H9 (cell line): ENCODE data around the gene STX1A. TPM values are rescaled to one million over a fixed set of nuclear protein-coding genes. Genes with fewer than 3 reads are reported as not detected.

Experiments used
- DNase-seq: peaks from one replicate; pipeline ENCODE4 v3.0.0-alpha.2; 2017
- H2AFZ ChIP-seq: one replicate; pipeline ENCODE4 v1.6.1; 2013; ENCODE audit warnings: mild to moderate bottlenecking, low read length, control low read depth, moderate library complexity
- H2AK5ac ChIP-seq: 2 replicates; pipeline ENCODE4 v1.6.1; 2013; ENCODE audit warnings: low read length, control low read depth, mixed read lengths; ENCODE audit not compliant: insufficient read length
- H2BK120ac ChIP-seq: one replicate; pipeline ENCODE4 v1.6.1; 2013; ENCODE audit warnings: low read depth, mild to moderate bottlenecking, low read length, control low read depth, inconsistent platforms; ENCODE audit not compliant: poor library complexity, severe bottlenecking
- H2BK12ac ChIP-seq: 2 replicates; pipeline ENCODE4 v1.6.1; 2013; ENCODE audit warnings: low read length, control low read depth, mixed read lengths, low read depth; ENCODE audit not compliant: insufficient read length
- H2BK15ac ChIP-seq: 2 replicates; pipeline ENCODE4 v1.6.1; 2013; ENCODE audit warnings: low read depth, low read length, control low read depth
- H2BK20ac ChIP-seq: one replicate; pipeline ENCODE4 v1.6.1; 2013; ENCODE audit warnings: low read depth, mild to moderate bottlenecking, low read length, control low read depth, inconsistent platforms; ENCODE audit not compliant: poor library complexity, severe bottlenecking
- H2BK5ac ChIP-seq: 2 replicates; pipeline ENCODE4 v1.6.1; 2013; ENCODE audit warnings: low read length, control low read depth, mixed read lengths; ENCODE audit not compliant: insufficient read length
- H3K14ac ChIP-seq: 2 replicates; pipeline ENCODE4 v1.6.1; 2013; ENCODE audit warnings: low read length, control low read depth; ENCODE audit not compliant: insufficient read depth
- H3K18ac ChIP-seq: 2 replicates; pipeline ENCODE4 v1.6.1; 2013; ENCODE audit warnings: low read depth, mild to moderate bottlenecking, mixed read lengths, low read length, control low read depth; ENCODE audit not compliant: insufficient read length
- H3K23ac ChIP-seq: 2 replicates; pipeline ENCODE4 v1.6.1; 2013; ENCODE audit warnings: low read length, control low read depth, mixed read lengths, low read depth; ENCODE audit not compliant: insufficient read length
- H3K23me2 ChIP-seq: 2 replicates; pipeline ENCODE4 v1.6.1; 2013; ENCODE audit warnings: low read depth, mild to moderate bottlenecking, mixed read lengths, low read length, control low read depth; ENCODE audit not compliant: insufficient read length, poor library complexity, severe bottlenecking
- H3K27ac ChIP-seq: 2 replicates; pipeline ENCODE4 v1.5.1; 2013; ENCODE audit warnings: low read length, control low read depth, mixed read lengths, low read depth; ENCODE audit not compliant: insufficient read length
- H3K27me3 ChIP-seq: 2 replicates; pipeline ENCODE4 v1.6.1; 2013; ENCODE audit warnings: low read length, control low read depth, inconsistent platforms; ENCODE audit not compliant: insufficient read depth
- H3K4ac ChIP-seq: 2 replicates; pipeline ENCODE4 v1.6.1; 2013; ENCODE audit warnings: low read depth, mild to moderate bottlenecking, control low read depth, inconsistent platforms, low read length, moderate library complexity
- H3K4me1 ChIP-seq: 2 replicates; pipeline ENCODE4 v1.6.1; 2013; ENCODE audit warnings: low read length, control low read depth, inconsistent platforms; ENCODE audit not compliant: insufficient read depth
- H3K4me2 ChIP-seq: 2 replicates; pipeline ENCODE4 v1.6.1; 2013; ENCODE audit warnings: low read length, control low read depth, mixed read lengths; ENCODE audit not compliant: insufficient read length, insufficient read depth
- H3K56ac ChIP-seq: 2 replicates; pipeline ENCODE4 v1.6.1; 2013; ENCODE audit warnings: low read depth, mild to moderate bottlenecking, mixed read lengths, low read length, control low read depth; ENCODE audit not compliant: insufficient read length
- H3K79me1 ChIP-seq: 2 replicates; pipeline ENCODE4 v1.6.1; 2013; ENCODE audit warnings: low read depth, mild to moderate bottlenecking, moderate library complexity, low read length, control low read depth, inconsistent platforms; ENCODE audit not compliant: insufficient read depth, poor library complexity, severe bottlenecking
- H3K79me2 ChIP-seq: 2 replicates; pipeline ENCODE4 v1.6.1; 2013; ENCODE audit warnings: low read length, control low read depth, inconsistent platforms; ENCODE audit not compliant: insufficient read depth
- H3K9ac ChIP-seq: 2 replicates; pipeline ENCODE4 v1.6.1; 2013; ENCODE audit warnings: low read length, control low read depth, mixed read lengths; ENCODE audit not compliant: insufficient read length; ENCODE audit errors: extremely low read depth
- H3K9me3 ChIP-seq: one replicate; pipeline ENCODE4 v1.6.1; 2013; ENCODE audit warnings: low read depth, low read length, inconsistent platforms; ENCODE audit not compliant: control insufficient read depth
- H3T11ph ChIP-seq: one replicate; pipeline ENCODE4 v1.6.1; 2013; ENCODE audit warnings: mild to moderate bottlenecking, low read length, control low read depth, inconsistent platforms
- H4K20me1 ChIP-seq: one replicate; pipeline ENCODE4 v1.6.1; 2013; ENCODE audit not compliant: control insufficient read depth, insufficient read length, insufficient read depth
- H4K5ac ChIP-seq: 2 replicates; pipeline ENCODE4 v1.6.1; 2013; ENCODE audit warnings: low read depth, mild to moderate bottlenecking, mixed read lengths, low read length, control low read depth; ENCODE audit not compliant: insufficient read length
- H4K8ac ChIP-seq: replicated peaks from 2 replicates; pipeline ENCODE4 v1.6.1; 2013; ENCODE audit warnings: low read length, control low read depth, mixed read lengths, low read depth; ENCODE audit not compliant: insufficient read length
- H4K91ac ChIP-seq: 2 replicates; pipeline ENCODE4 v1.6.1; 2013; ENCODE audit warnings: low read depth, mild to moderate bottlenecking, moderate library complexity, mixed read lengths, low read length, control low read depth; ENCODE audit not compliant: insufficient read length
- H3K27ac Mint-ChIP-seq, 3 experiments: 2 replicates in 2 of 3; 3 replicates in 1 of 3; pipeline ENCODE4 v1.8.0; 2020 to 2021; ENCODE audit warnings: mixed read lengths in 3 of 3, mild to moderate bottlenecking in 1 of 3, moderate library complexity in 1 of 3
- H3K27me3 Mint-ChIP-seq: 2 replicates; pipeline ENCODE4 v1.8.0; 2021; ENCODE audit warnings: low read depth, mild to moderate bottlenecking, moderate library complexity, mixed read lengths
- H3K36me3 Mint-ChIP-seq, 3 experiments: 2 replicates in 2 of 3; 3 replicates in 1 of 3; pipeline ENCODE4 v1.8.0; 2020 to 2021; ENCODE audit warnings: low read depth in 3 of 3, mixed read lengths in 3 of 3; ENCODE audit not compliant: insufficient read depth in 1 of 3
- H3K4me1 Mint-ChIP-seq, 2 experiments: 2 replicates each; pipeline ENCODE4 v1.8.0; 2020; ENCODE audit warnings: mixed read lengths in 2 of 2
- H3K4me3 Mint-ChIP-seq, 2 experiments: 2 replicates in 1 of 2; 3 replicates in 1 of 2; pipeline ENCODE4 v1.8.0; 2020 to 2021; ENCODE audit warnings: mild to moderate bottlenecking in 2 of 2, mixed read lengths in 2 of 2, moderate library complexity in 1 of 2
- H3K9me3 Mint-ChIP-seq, 2 experiments: 2 replicates in 1 of 2; 3 replicates in 1 of 2; pipeline ENCODE4 v1.8.0; 2020; ENCODE audit warnings: mild to moderate bottlenecking in 2 of 2, mixed read lengths in 2 of 2, moderate library complexity in 1 of 2
- CTCF ChIP-seq: fragments of 200-600 bp; sonication (generic); conservative IDR thresholded peaks from 3 replicates; pipeline ENCODE4 v1.8.0; 2021; ENCODE audit warnings: antibody characterized with exemption, mild to moderate bottlenecking
- WGBS: extraction: QIAGEN DNeasy Blood & Tissue Kit; methylation state at CpG from one replicate; pipeline ENCODE4 v1.1.7; 2013; ENCODE audit warnings: missing lambda C conversion rate, low lambda C conversion rate, mixed read lengths; ENCODE audit not compliant: insufficient read length; ENCODE audit errors: extremely low coverage; 5-methylcytosine and 5-hydroxymethylcytosine counted together
- total RNA-seq: library from RNA; stranded (reverse); gene quantifications from 2 replicates; pipeline ENCODE4 v1.2.1, GENCODE V29; 2021

Gene STX1A
- total RNA-seq, 1 experiment from 2014 or later, result 10.1 TPM

GRCh38 chr7:73768641-73769480 lies 49.4 kb upstream of the STX1A start:
- Histone ChIP-seq H3K14ac (peak overlapping the region; percentile 88; the same call in 1 of the 2 replicates), H4K5ac (no peak overlapping the region), H3K18ac (peak overlapping the region; percentile 63), H2AFZ (no peak overlapping the region), H2BK5ac (no peak overlapping the region), H3K9me3 (no peaks in the 10 kb centered on the region), H3K27me3 (peaks cover 2% of the 10 kb centered on the region; the same call in 1 of the 2 replicates), H4K91ac (peak overlapping the region; percentile 87), H4K20me1 (peaks cover 3% of the 10 kb centered on the region), H2BK120ac (no peak overlapping the region), H3K4me1 (no peaks in the 10 kb centered on the region), H3K79me2 (no peaks in the 10 kb centered on the region), H3T11ph (no peak overlapping the region), H3K23me2 (peaks cover 19% of the 10 kb centered on the region), H4K8ac (no peak overlapping the region), H3K4ac (no peak overlapping the region; the same call in 1 of the 2 replicates), H3K9ac (no peak overlapping the region), H2BK20ac (peak overlapping the region; percentile 65), H2BK15ac (no peak overlapping the region), H2AK5ac (no peak overlapping the region), H3K4me2 (peak overlapping the region; percentile 73), H3K79me1 (no peaks in the 10 kb centered on the region), H2BK12ac (no peak overlapping the region), H3K23ac (no peak overlapping the region), H3K27ac (no peak overlapping the region), H3K56ac (no peak overlapping the region)
- peaks cover 0 to 10% (median 4%) of the 10 kb centered on the region in 3 experiments; a peak in 3 of 7 replicates for H3K36me3 Mint-ChIP-seq
- no peak for DNase-seq
- H3K27me3 Mint-ChIP-seq, result peaks cover 8% of the 10 kb centered on the region
- H3K4me3 Mint-ChIP-seq, result peak overlapping the region; percentile 39 to 84; a peak in 3 of 5 replicates
- 0 out of 7 replicates have a peak overlapping the region, but pooled peaks of 1 of the 3 experiments have one; percentile 59 for H3K27ac Mint-ChIP-seq
- H3K4me1 Mint-ChIP-seq, result peaks cover 12 to 26% of the 10 kb centered on the region in 2 experiments
- TF ChIP-seq CTCF, result no peak
- WGBS, result no CpG with 5 or more reads among the region's 53 CpGs
- H3K9me3 Mint-ChIP-seq, result no peaks in the 10 kb centered on the region
